Fibroblast of skin of left biceps (primary cell): ENCODE measurements around the gene DLX2.
"Not testable (repeated sequence)": the region's sequence is repeated elsewhere in the genome, so short reads cannot be mapped to it uniquely, and the experiment has no call there.

Source experiments
- DNase-seq, 2 experiments: peaks; one replicate each; pipeline ENCODE4 v3.0.0-alpha.2; 2013; ENCODE audit warnings: low read depth in 2 of 2

DLX2 gene

DNA sequence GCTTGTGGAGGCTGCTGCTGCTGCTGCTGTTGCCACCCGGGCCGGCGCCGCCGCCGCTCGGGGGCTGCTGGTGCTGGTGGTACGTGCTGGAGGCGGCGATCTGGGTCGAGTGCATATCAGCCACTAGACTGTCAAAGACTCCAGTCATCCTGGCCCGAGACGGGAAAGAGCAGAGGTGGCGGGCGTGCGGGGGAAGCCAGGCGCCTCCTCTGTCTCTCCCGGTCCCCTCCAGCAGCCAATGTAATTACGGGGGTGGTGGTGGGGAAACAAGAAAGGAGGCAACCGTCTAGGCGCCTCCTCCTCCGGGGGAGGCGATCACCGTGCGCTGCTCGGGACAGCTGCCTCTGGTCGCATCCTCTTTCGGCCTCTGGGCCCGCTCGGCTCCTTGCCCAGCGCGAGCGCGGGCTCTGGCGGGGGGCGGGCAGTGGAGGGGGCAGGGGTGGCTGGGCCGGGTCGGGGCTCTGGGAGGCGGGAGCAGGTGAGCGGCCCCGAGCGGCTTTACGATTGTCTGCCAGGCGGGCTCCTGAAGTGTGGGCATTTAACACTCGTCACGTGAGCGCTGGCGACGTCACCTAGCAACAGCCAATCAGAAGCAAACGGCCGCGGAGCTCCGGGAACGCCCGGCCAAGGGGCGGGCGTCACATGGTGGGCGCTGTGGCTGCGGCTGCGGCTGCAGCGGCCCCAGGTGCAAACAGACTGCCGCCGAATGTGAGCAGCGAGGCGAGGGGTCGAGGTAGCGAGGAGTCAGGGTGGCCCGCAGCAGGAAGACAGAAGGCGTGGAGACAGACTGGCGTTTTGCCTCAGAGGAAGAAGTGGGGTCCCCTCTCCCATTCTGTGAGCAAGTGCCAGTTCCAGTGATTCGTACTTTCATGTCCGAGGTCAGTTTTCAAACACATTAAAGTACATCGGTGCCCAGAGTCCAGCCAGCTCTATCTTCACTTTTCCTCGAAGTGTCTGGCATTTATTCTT is at the start of gene DLX2:
DLX2 (minus strand) TSS at position 510 of the 969 bp plus-strand sequence; CDS start at position 148, 362 bp downstream.
- DNase-seq = no peak

DNA sequence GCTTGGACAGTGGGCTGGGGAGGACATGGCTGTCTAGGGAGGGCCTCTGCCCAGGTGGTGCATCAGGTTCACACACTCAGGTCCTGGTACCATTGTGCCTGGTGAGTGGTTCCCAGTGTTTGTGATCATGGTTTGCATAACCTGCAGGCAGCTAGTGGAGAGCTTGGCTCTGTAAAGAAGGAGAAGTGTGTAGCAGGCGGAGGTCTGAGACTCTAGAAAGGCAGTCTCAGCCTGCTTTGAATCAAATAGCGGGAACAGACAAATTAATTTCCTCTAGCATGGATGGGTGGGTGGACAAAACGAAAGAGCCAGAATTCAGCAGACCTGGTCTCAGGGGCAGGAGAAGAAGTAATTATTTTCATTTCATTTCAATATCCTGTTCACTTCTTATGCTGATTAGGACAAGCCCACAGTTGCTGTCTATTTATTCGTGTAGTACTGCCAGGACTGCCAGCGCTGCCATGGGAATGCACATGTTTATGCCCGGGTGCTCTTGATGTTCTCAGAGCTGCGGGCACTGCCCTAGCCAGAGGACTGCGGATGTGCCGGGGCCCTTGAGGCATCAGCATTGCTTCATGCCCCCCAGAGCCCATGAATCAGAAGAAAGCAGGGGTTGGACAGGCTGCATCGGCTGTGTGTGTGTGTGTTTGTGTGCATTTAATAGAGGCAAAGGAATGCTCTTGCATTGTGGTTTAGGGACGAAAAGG is 45.4 kb upstream of the DLX2 start:
- peak in 1 of 2 experiments; percentile 4 for DNase-seq

DNA sequence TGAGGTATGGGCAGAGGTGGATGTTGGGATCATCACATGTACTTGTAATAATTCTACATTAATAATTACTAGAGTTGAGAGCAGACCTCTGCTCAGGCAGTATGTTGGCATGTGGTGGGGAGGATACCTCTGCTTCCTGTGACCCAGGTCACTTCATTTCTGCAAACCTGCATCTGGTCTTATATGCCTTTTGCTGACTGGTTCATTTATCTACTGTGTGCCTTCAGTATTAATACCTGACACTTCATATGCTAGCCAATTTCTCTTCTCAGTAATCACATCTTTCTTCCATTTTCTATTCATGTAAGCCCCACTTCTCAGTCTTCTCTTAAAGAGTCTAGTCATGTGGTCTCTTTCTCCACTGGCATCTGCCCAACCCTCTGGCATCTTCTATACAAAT is 41.1 kb upstream of the DLX2 start:
- no peak for DNase-seq

DNA sequence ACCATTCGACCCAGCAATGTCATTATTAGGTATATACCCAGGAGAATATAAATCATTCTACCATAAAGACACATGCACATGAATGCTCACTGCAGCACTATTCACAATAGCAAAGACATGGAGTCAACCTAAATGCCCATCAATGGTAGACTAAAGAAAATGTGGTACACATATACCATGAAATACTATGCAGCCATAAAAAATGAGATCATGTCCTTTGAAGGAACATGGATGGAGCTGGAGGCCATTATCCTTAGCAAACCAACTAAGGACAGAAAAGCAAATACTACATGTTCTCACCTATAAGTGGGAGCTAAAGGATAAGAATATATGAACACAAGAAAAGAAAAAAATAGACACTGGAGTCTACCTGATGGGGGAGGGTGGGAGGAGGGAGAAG is 36.0 kb upstream of the DLX2 start:
- DNase-seq = not testable (repeated sequence)

DNA sequence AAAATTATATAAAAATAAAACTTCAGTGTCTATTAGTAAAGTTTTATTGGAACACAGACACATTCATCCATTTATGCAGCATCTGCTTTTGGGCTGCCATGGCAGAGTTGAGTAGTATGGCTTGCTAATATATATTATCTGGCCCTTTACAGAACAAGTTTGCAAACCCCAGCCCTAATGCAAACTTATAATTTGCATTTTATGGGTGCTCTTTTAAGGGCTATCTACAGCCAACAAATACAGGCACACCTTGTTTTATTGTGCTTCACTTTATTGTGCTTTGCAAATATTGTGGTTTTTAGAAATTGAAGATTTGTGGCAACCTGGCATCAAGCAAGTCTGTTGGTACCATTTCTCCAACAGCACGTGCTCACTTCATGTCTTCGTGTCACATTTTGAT is 35.2 kb upstream of the DLX2 start:
- no peak for DNase-seq

DNA sequence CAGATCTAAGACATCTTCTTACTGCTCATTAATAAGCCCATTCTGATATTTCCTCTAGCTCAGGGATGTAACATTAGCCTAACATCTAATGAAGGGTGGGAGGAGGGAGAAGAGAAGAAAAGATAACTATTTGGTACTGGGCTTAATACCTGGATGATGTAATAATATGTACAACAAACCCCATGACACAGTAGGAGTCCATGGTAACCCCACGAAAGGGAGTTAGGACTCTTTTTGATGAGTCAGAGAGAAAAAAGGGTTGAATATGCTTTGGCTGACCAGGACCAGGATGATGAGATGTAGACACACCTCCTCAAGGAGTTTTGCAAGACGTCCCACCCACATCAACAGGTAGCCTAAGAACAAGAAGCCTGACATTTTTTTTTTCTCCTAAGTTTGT is 34.4 kb upstream of the DLX2 start:
- no peak for DNase-seq

DNA sequence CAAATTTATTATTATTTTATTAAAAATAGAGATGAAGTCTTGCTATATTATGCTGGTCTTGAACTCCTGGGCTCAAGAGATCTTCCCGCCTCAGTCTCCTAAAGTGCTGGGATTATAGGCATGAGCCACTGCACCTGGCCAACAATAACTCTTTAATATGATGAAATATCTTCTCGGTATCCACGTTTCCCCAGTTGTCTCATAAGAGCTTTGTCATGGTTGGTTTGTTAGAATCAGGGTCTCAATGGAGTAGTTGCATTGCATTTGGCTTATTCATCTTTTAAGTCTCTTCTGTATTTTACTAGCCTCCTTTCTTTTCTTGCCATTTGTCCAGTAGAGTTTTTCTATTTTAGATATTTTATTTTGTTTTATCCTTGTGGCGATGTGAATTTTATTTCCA is 32.7 kb upstream of the DLX2 start:
- DNase-seq = no peak

DNA sequence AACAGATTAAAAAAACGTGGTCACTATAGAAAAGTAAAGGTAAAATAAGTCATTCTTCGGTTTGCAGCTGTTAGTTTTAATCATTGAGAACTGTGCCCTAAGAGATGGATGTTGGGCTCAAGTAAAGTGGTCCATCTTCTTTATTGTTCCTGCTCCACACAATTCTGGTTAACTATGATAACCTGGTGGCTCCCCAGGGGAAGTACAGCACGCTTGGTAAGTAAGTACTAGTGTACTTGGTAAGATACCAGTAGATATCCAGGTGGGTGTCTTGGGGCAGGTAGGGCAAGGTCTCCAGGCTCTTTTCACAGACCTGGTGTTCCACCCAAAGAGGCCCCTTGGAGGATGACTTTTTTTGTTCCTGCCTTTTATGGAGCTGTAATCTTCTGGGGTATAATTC is 31.6 kb upstream of the DLX2 start:
- DNase-seq = no peak

DNA sequence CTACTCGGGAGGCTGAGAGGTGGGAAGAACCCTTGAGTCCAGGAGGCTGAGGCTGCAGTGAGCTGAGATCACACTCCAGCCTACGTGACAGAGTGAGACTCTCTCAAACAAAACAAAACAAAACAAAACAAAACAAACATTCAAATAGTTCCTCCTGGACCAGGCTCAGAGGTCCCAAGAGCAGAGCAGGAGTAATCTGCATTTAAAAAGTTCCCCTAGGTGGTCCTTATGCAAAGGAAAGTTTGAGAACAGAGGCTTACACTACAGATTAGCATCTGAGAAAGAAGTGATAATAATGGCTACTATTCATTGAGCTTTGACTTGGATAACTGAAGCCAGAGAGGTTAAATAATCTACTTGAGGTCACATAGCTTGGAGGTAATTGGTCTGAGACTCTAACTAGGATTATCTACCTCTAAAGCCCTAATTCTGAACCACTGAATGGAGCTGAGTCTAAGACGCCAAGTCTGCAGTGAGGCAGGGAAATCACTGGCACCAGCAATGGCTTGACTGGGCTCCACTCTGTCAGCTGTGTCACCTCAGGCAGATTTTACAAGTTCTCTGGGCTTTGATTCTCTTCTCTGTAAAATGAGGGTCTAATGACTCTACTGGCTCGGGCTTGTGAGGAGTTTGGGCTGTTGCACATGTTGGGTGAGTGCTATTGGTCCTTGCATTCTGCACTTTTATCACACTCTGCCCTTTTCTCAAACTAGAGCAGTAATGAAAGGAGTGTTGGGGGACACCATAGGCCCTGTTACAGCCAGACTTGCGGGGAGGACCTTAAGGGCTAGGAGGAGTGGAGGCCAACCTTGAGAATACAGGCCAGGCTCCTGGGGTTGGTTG is 29.2 kb upstream of the DLX2 start:
- DNase-seq = no peak

DNA sequence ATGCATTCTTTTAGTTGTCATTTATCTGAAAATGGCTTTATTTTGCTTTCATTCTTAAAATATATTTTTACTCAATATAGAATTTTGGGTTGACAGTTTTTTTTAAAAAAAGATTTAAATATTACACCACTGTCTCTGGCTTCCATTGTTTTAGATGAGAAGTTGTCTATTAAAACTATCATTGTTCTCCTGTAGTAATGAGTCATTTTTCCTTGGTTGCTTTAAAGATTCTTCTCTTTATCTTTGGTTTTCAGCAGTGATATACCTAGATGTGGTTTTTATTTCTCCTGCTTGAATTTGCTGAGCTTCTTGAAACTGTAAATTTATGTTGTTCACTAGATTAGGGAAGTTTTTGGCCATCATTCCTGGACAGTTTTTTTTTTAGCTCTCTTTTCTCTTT is 26.7 kb upstream of the DLX2 start:
- DNase-seq = no peak

DNA sequence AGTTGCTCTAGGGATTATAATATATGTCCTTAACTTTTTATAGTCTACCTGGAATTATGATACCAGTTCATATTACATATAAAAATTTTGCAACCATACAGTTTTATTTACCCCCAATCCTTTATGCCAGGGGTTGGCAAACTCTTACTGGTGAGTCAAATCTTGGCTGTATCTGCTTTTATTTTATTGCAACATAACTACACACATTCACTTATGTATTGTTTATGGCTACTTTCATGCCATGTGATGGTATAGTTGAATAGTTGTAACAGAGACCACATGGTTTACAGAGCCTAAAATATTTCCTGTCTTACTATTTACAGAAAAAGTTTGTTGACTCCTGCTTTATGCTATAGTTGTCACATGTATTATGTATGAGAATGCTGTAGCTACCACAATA is 25.8 kb upstream of the DLX2 start:
- no peak for DNase-seq

DNA sequence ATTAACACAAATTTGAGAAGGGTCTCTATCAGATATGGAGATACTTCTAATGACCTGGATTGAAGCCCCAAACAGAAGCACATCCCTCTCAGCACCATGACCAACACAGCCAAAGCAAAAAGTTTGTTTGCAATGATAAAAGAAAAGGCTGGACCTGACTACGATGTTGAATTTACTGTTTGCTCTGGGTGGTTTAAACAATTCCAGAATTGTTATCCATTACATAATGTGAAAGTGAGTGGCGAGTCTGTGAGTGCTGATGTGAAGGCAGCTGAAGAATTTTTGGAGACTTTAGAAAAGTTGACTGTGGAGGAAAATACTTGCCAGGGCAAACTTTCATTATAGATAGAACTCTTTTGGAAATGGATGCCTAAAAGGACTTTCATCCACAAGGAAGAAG is 17.4 kb upstream of the DLX2 start:
- DNase-seq = no peak

DNA sequence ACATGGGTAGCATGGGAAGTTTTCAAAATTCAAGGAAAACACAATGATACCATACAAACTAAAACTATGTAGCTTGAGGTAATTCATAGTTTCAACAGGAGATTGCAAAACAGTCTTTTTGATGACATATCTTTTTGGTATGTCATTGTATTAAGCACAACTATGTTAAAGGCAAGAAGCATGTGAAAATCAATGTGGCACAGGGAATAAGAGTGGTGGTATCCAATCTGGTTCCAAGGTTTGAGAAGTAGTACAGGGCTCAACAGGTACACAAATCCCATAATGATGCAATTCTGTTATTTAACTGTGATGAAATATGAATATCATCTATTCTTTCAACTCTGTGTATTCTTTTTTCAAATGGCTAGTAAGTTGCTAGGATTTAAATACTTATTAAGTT is 16.4 kb upstream of the DLX2 start:
- DNase-seq = peak in 1 of 2 experiments; percentile 54

DNA sequence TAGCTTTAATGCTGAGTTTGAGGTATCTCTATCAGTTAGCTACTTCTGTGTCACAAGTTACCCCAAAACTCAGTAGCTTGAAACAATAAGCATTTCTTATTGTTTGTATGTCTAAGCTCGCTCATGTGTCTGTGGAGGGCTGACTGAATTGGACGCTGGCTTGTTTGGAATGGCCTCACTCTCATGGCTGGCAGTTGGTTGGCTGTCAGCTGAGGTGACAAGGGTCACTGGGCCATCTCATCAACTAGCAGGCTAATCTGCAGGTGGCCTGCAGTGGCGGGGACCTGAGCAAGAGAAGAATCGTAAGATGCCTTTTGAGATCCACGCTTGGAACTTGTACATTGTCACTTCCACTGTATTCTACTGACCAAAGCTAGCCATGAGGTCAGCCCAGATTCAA is 13.4 kb upstream of the DLX2 start:
- DNase-seq = no peak

DNA sequence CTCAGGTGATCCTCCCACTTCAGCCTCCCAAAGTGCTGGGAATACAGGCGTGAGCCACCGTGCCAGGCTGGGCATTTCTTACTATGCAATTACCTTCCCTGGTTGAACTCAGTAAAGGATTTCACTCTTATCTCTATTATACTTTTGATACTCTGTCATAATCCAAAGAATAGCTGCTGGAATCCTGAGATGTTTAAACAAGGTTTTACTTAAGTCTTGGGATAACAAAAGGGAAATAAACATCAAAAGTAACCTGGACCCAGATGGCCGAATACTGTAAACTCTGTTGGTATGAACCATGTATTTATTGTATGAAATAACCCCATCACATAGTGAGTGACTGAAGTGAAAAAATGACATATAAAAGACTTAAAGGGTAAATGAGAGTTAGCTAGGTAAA is 11.9 kb upstream of the DLX2 start:
- no peak for DNase-seq

DNA sequence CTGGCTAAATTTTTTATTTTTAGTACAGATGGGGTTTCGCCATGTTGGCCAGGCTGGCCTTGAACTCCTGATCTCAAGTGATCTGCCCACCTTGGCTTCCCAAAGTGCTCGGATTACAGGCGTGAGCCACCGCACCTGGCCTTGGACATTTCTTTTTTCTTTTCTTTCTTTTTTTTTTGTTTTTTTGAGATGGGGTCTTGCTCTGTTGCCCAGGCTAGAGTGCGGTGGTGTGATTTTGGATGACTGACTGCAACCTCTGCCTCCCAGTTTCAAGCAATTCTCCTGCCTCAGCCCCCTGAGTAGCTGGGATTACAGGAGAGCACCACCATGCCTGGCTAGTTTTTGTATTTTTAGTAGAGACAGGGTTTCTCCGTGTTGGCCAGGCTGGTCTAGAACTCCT is 11.5 kb upstream of the DLX2 start:
- not testable (repeated sequence) for DNase-seq

DNA sequence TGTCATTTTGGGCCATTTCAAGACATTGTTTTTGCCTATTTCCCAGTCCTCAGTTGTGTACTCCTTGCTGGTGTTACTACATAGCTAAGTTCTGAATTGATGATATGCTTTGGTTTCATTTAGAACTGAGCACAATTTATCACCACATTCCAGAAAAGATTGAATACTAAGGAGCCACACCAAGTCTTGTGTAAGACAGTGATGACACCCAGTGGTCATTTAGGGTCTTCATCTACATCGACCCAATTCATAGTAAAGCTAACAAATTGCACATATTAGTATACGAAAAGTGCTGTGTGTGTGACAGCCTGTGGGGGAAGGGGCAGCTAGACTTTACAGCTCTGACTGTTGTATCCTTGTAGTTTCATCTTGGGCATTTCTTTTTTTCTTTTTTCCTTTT is 10.9 kb upstream of the DLX2 start:
- peak in 1 of 2 experiments; percentile 43 for DNase-seq

DNA sequence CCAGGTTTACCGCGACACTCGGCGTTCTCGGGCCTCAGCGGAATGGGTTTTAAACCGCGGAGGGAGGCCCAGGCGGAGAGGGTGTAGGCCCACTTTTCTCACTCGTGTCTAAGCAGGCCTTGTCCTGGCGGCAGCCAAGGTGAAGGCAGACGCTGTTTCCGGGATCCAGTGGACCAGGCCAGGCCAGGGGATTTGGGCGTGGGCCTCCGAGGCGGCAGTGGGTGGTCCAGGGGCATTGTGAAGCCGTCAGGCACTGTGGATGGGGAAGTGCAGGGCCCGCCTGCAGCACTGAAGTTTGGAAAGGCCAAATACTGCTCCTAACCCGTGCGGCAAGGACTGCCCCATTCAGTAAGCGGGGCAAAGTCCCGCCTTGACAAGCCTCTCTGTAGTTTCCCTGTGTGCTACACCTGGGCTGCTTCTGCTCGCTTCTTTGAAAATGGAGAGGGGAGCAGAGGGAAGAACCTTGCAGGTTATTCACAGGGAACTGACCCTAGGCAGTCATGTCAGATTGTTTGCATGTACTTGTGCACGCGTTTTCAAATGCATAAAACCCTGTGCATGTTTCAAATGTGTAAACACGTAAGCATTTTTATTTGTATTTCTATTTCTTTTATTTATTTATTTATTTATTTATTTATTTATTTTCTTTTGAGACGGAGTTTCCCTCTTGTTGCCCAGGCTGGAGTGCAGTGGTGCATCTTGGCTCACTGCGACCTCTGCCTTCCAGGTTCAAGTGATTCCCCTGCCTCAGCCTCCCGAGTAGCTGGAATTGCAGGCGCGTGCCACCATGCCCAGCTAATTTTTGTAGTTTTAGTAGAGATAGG is 7.5 kb upstream of the DLX2 start:
- DNase-seq = no peak

DNA sequence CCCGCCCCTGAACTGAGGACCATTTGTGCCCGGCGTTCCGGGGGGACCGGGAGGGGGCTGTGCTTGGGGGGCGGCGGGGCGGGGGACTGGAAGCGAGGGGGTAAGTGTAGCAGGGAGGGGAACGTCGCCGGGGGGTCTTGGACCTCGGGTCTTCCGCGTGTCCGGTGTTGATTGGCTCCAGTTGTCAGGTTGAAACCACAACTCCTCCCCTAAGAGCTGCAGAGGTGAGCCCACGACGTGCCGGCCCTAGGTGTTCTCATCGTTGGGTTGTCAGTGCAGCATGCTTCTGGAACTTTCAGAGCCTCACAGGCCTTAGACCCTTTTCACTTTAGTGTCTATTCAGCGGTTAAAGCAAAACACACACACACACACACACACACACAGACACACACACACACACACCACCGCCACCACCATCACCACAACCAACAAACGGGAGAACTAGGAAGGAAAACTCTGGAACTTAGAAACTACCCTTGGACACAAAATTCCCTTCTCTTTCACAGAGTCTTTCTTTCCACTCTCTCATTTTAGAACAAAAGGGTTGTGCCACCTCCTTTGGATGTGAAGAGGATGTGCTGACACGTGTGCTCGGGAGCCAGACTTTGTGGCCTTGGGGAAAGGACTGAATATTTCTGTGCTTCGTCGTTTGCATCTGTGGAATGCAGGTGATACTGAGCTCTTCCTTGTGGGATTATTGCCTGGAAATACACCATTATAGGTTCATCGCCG is 6.7 kb upstream of the DLX2 start:
- no peak for DNase-seq

DNA sequence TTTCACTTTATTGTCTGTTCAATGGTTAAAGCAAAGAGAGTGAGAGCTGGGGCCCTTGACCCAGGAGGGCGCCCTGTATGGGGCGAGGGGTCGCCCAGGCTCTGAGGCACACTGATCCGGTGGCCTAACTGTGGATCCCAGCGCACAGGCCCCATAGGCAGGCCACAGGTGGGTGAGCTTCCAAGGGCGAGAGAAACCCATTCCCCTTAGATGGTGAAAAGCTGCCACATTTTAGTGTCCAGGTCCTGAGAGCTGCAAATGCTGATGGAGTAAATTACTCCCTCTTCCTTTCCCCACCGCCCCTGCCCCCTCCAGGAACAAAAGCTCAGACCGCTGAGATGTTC is 5.9 kb upstream of the DLX2 start:
- no peak for DNase-seq
